OCI-LY3 (cell line): ENCODE data around the gene TMEM17.

Experiments used
- H2AFZ ChIP-seq: fragments of 200-600, 300-600 bp; shearing (Covaris generic); 2 replicates; pipeline ENCODE4 v1.6.0; 2014; ENCODE audit warnings: antibody characterized with exemption, low read depth, low read length
- H3K27ac ChIP-seq: fragments of 200-600, 300-600 bp; sonication (generic); 2 replicates; pipeline ENCODE4 v1.5.1; 2014; ENCODE audit warnings: mild to moderate bottlenecking, low read length, moderate library complexity, mixed read lengths
- H3K27me3 ChIP-seq: fragments of 200-600, 300-600 bp; sonication (generic); 2 replicates; pipeline ENCODE4 v1.6.1; 2014; ENCODE audit warnings: low read depth, low read length, mixed read lengths
- H3K36me3 ChIP-seq: fragments of 200-600, 300-600 bp; sonication (generic); replicated peaks from 2 replicates; pipeline ENCODE3; 2014; ENCODE audit warnings: low read depth, low read length, mixed read lengths
- H3K4me1 ChIP-seq: fragments of 300-600, 200-600 bp; sonication (generic); 2 replicates; pipeline ENCODE4 v1.6.1; 2014; ENCODE audit warnings: low read length, mixed read lengths
- H3K4me2 ChIP-seq: fragments of 200-600, 300-600 bp; sonication (generic); 2 replicates; pipeline ENCODE4 v1.6.1; 2014; ENCODE audit warnings: low read length, mixed read lengths
- H3K4me3 ChIP-seq: fragments of 300-600, 200-600 bp; sonication (generic); 2 replicates; pipeline ENCODE4 v1.5.1; 2014; ENCODE audit warnings: antibody characterized with exemption, mild to moderate bottlenecking, low read length, moderate library complexity
- H3K79me2 ChIP-seq: fragments of 300-600, 200-600 bp; shearing (Covaris generic); 2 replicates; pipeline ENCODE4 v1.6.1; 2014; ENCODE audit warnings: mild to moderate bottlenecking, low read length, mixed read lengths
- H3K9ac ChIP-seq: fragments of 300-600, 200-600 bp; shearing (Covaris generic); 2 replicates; pipeline ENCODE4 v1.6.0; 2014; ENCODE audit warnings: mild to moderate bottlenecking, low read length, moderate library complexity
- H3K9me3 ChIP-seq: fragments of 200-600, 300-600 bp; shearing (Covaris generic); 2 replicates; pipeline ENCODE4 v1.6.1; 2014; ENCODE audit warnings: low read length, mixed read lengths; ENCODE audit not compliant: insufficient read depth
- H4K20me1 ChIP-seq: fragments of 200-600, 300-600 bp; sonication (generic); 2 replicates; pipeline ENCODE4 v1.6.1; 2016; ENCODE audit warnings: low read length, mixed read lengths; ENCODE audit not compliant: insufficient read depth
- EZH2phosphoT487 ChIP-seq: fragments of 200-600 bp; shearing (Covaris generic); IDR thresholded peaks from 2 replicates; pipeline ENCODE4 v1.6.1; 2018; ENCODE audit warnings: antibody characterized with exemption, mixed run types, low read depth
- TF ChIP-seq, protein P1 (sequence below): fragments of 200-600, 300-600 bp; sonication (generic); IDR thresholded peaks from 2 replicates; pipeline ENCODE4 v1.5.1; 2014; ENCODE audit warnings: antibody characterized with exemption, low read length, low read depth

TMEM17 gene

DNA sequence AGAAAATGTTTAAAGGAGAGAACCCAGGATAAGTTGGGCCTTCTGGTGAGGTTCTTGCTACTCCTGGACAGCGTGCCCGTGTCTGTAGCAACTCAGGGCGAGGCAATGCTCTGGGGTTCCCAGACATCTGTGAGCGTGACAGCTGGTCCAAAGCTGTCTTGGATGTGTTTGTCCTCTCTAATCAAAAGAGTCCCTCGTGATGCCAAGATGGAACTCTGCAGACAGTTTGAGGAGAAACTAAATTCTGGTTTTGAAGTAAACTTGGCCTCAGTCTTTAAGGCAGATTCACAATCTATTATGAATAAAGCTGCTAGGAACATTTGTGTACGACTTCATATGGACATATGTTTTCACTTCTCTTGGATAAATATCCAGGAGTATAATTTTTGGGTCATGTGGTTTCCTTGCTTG is 47.3 kb downstream of the TMEM17 start:
- Histone ChIP-seq H3K36me3 (no peaks in the 10 kb centered on the region), H3K79me2 (no peaks in the 10 kb centered on the region), H3K27ac (no peak overlapping the region), H3K4me2 (no peak overlapping the region), H3K4me3 (no peak overlapping the region), H4K20me1 (no peaks in the 10 kb centered on the region), H2AFZ (no peak overlapping the region), H3K9me3 (no peaks in the 10 kb centered on the region), H3K4me1 (peaks cover 6% of the 10 kb centered on the region; the same call in 1 of the 2 replicates), H3K27me3 (no peaks in the 10 kb centered on the region), H3K9ac (no peak overlapping the region)
- TF ChIP-seq EZH2phosphoT487 = no peak
- TF ChIP-seq, protein P1, sequence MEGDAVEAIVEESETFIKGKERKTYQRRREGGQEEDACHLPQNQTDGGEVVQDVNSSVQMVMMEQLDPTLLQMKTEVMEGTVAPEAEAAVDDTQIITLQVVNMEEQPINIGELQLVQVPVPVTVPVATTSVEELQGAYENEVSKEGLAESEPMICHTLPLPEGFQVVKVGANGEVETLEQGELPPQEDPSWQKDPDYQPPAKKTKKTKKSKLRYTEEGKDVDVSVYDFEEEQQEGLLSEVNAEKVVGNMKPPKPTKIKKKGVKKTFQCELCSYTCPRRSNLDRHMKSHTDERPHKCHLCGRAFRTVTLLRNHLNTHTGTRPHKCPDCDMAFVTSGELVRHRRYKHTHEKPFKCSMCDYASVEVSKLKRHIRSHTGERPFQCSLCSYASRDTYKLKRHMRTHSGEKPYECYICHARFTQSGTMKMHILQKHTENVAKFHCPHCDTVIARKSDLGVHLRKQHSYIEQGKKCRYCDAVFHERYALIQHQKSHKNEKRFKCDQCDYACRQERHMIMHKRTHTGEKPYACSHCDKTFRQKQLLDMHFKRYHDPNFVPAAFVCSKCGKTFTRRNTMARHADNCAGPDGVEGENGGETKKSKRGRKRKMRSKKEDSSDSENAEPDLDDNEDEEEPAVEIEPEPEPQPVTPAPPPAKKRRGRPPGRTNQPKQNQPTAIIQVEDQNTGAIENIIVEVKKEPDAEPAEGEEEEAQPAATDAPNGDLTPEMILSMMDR = no peak

DNA sequence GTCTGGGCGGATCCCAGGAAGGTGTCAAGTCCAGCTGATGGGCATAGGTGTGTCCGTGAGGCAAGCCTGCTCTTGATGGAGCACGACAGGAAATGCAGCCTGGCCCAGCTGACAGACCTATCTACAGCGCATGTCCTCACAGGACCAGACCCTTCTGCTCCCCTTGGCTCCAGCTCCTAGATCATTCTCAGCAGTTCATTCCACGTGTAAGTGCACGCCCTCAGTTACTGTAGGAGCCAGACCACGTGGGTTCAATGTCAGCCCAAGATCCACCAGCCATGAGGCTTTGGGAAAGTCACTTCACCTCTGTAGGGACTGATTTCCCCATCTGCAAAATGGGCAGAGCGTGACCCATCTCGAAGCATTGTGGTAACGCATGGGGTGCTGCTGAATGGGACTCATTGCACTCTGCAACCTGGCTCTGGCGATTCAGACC is 47.8 kb downstream of the TMEM17 start:
- Histone ChIP-seq H3K27me3 (no peaks in the 10 kb centered on the region), H3K4me3 (no peak overlapping the region), H3K36me3 (no peaks in the 10 kb centered on the region), H3K9me3 (no peaks in the 10 kb centered on the region), H3K4me1 (peaks cover 6% of the 10 kb centered on the region; the same call in 1 of the 2 replicates), H4K20me1 (no peaks in the 10 kb centered on the region), H3K4me2 (no peak overlapping the region), H3K9ac (no peak overlapping the region), H2AFZ (no peak overlapping the region), H3K79me2 (no peaks in the 10 kb centered on the region), H3K27ac (no peak overlapping the region)
- TF ChIP-seq, protein P1 = no peak
- no peak for TF ChIP-seq EZH2phosphoT487

DNA sequence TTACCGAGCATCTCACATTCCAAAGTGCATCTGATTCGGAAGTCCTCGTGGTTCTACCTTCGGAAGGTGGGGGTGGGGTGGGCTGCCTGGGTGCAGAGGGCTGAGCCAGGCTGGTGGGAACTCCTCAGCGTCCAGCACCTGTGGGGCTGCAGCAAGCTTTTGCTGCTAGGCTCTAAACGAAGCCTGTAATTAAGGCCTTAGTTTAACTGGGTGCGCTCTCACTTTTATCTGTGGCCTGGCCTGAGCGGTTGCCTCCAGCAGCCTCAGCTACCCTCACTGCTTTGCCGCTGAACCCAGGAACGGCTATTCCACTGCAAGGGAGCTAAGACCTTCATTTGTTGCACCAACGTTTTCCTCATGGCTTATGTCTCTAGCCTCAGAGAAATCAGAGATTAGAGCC is 48.4 kb downstream of the TMEM17 start:
- H3K9ac ChIP-seq = peak overlapping the region; percentile 44; the same call in 1 of the 2 replicates
- peaks cover 6% of the 10 kb centered on the region; the same call in 1 of the 2 replicates for H3K4me1 ChIP-seq
- H3K27ac ChIP-seq = no peak overlapping the region

GRCh38 chr2:62456721-62457539 is 49.1 kb downstream of the TMEM17 start:
- Histone ChIP-seq H2AFZ (peak overlapping the region; percentile 75), H3K36me3 (no peaks in the 10 kb centered on the region), H3K27me3 (no peaks in the 10 kb centered on the region), H3K27ac (no peak overlapping the region), H3K9me3 (no peaks in the 10 kb centered on the region), H4K20me1 (no peaks in the 10 kb centered on the region), H3K4me1 (peaks cover 6% of the 10 kb centered on the region; the same call in 1 of the 2 replicates), H3K79me2 (no peaks in the 10 kb centered on the region), H3K9ac (peak overlapping the region; percentile 44), H3K4me2 (peak overlapping the region; percentile 78), H3K4me3 (peak overlapping the region; percentile 82)
- TF ChIP-seq, protein P1 = peak; percentile 85
- TF ChIP-seq EZH2phosphoT487 = no peak

More for the DNA sequence above, 48.4 kb downstream of the TMEM17 start:
- TF ChIP-seq, protein P1 = no peak
- no peak for TF ChIP-seq EZH2phosphoT487
- Histone ChIP-seq H3K79me2 (no peaks in the 10 kb centered on the region), H3K27me3 (no peaks in the 10 kb centered on the region), H3K4me3 (peak overlapping the region; percentile 82), H3K9me3 (no peaks in the 10 kb centered on the region), H3K4me2 (peak overlapping the region; percentile 78), H4K20me1 (no peaks in the 10 kb centered on the region), H2AFZ (peak overlapping the region; percentile 75; the same call in 1 of the 2 replicates), H3K36me3 (no peaks in the 10 kb centered on the region)
